Frontal cortex (tissue), 4 donors: ENCODE measurements around the gene AKAP12. TPM values are rescaled to one million over a fixed set of nuclear protein-coding genes. Genes with fewer than 3 reads are reported as not detected.
A peak's percentile ranks its signal among the peaks of the same experiment; 100 is the strongest.

Experiments used
- DNase-seq, 2 donors: peaks; one replicate each; pipeline ENCODE4 v3.0.0; 2012; ENCODE audit warnings: low spot score in 2 of 2
- FAIRE-seq: peaks from 2 replicates; lab custom pipeline; 2012; peaks lifted over from hg19 to GRCh38; lab: Jason Lieb, UNC
- small RNA-seq: library from RNA; depleted of rRNA; stranded (forward); fragments of <200 nt; gene quantifications from one replicate; pipeline ENCODE3, GENCODE V24; 2014
- total RNA-seq: library from RNA; depleted of rRNA; stranded (reverse); fragments of >200 nt; gene quantifications from one replicate; pipeline ENCODE4 v1.2.3, GENCODE V29; 2014
- donor health status: control.
- donor health status: control.
- donor health status: control.

Gene AKAP12
- total RNA-seq, 1 donor from 2014 or later, result 40.4 TPM

DNA sequence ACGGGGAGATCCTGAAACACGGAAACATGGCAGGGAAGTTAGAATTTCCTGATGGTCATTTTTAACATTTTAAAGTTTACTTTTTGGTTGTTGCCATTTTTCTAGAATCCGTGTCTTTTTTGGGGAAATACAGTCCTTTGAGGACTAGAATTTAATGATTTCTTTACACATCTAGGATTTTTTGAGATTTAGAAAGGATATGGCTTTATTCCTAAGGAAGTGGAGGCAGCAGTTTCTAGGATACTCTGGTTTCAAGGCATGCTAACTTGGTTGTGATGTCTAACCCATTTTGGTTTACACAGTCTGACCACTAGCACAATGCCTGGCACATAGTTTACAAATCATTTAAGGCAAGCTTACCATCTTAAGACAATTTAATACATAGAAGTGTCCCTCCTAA lies 152.7 kb downstream of the AKAP12 start:
- FAIRE-seq, result no peak
- DNase-seq, result no peak

DNA sequence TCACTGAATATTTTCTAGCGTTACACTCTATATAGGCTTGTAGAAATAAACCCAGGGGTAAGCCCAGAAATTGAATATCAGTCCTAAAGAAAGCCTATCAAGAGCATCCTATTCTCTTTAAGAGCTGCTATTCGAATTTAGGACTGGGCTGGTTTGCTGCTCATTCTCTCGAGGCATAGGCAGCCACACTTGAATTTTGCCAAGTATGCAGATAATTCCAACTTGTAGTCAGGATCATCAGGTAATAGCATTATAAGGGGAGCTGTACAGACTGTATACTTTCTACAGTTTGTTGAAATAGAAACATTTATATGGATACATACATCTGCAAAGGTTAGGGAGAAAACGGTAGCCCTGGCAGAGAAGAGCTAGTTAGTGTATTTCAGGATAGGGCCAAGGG lies 153.6 kb downstream of the AKAP12 start:
- FAIRE-seq (no peak), DNase-seq (no peak)

DNA sequence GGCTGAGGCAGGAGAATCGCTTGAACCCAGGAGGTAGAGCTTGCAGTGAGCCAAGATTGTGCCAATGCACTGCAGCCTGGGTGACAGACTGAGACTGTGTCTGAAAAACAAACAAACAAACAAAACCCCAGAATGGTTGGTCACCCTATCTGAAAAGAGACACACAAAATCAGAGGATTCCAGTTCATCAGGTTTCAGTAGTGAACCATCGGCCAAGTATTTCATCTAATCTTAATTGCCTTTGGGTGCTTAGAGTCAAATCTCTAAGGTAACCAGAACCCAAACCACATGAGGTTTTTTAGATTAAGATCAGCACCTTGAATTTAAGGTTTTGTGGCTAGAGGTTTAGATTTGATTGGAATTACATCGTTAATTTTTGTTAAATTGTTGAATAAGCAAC lies 159.9 kb downstream of the AKAP12 start:
- no peak for DNase-seq
- FAIRE-seq, result no peak

DNA sequence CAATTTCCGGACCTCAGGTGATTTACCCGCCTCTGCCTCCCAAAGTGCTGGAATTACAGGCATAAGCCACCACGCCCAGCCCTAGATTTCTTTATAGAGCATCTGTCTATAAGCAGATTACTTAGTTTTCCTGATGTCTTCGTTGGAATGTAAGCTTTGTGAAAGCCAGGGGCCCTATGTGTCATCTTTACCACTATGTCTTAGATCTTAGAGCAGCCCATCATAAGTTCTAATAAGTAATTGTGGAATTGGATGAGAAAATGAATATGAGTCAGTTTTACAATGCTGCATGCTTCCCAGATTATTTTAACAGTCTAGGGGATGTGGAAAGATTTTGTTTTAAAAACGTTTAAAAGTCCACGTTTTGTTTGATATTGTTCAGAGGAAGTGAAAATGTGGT lies 160.7 kb downstream of the AKAP12 start:
- no peak for DNase-seq
- no peak for FAIRE-seq

DNA sequence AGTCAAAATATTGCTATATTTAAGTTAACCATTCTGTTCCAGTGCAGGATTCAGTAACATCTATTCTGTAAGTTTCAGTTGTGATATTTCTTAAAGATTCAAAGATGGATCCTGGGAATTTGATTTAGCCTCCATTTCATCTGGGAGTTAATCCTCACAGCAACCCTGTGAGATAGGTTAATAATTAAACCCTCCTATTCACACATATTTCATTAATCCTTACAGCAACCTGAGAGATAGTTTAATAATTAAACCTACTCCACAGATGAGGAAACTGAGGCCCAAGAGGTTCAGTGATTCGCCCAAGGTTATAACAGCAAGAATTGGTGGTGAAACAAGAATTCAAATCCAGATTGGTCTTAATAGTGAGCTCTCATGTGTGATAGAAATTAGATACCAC lies 162.5 kb downstream of the AKAP12 start:
- no peak for FAIRE-seq

DNA sequence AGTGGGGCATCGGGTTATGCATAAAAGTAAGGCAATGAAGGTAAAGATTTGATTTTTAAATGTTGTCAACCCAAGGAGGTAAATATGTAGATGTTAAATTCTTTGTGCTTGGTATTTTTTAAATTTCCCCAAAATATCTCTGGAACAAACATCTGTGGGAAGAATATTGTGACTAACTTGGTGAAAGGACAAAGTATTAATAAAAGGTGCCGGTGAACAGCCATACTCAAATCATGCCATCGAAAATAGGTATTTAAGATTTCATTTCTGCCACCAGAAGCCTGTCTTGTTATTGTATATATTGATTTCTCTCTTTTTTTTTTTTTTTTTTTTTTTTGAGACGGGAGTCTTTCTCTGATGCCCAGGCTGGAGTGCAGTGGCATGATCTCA lies 164.1 kb downstream of the AKAP12 start:
- DNase-seq (no peak), FAIRE-seq (no peak)

More for the DNA sequence above, 162.5 kb downstream of the AKAP12 start:
- no peak for DNase-seq

Small RNA genes within 50 kb of the gene (small RNA-seq; reads per million reads assigned to genes)
- gene RF00019 (not detected), gene RNU6-1247P (not detected), gene RNU6-300P (not detected), gene RNY4P20 (10.3 reads per million, percentile 95 among the genes with 10 or more reads in this experiment)

Other genes with a start within 250 kb of the AKAP12 start
- gene ZBTB2, start 151.6 kb downstream of the AKAP12 start, total RNA-seq, result 11.4 TPM
- gene RMND1, start 212.2 kb downstream of the AKAP12 start, total RNA-seq, result 35.9 TPM